IPS-15b (cell line): Measurements from ENCODE around the gene LRRTM3.

ENCODE experiments used
- H3K27me3 ChIP-seq: one replicate; pipeline ENCODE4 v1.6.1; 2013; ENCODE audit warnings: low read length; ENCODE audit not compliant: control insufficient read depth, insufficient read depth
- H3K36me3 ChIP-seq: one replicate; pipeline ENCODE4 v1.6.1; 2013; ENCODE audit warnings: low read length; ENCODE audit not compliant: control insufficient read depth, insufficient read depth
- H3K4me1 ChIP-seq: one replicate; pipeline ENCODE4 v1.6.1; 2013; ENCODE audit warnings: mild to moderate bottlenecking, low read length; ENCODE audit not compliant: control insufficient read depth, insufficient read depth
- H3K4me3 ChIP-seq: one replicate; pipeline ENCODE4 v1.5.1; 2013; ENCODE audit warnings: low read depth, low read length
- H3K9ac ChIP-seq: one replicate; pipeline ENCODE4 v1.6.1; 2013; ENCODE audit warnings: low read depth, mild to moderate bottlenecking, low read length
- H3K9me3 ChIP-seq: one replicate; pipeline ENCODE4 v1.6.1; 2013; ENCODE audit warnings: mild to moderate bottlenecking, low read length; ENCODE audit not compliant: control insufficient read depth, insufficient read depth

LRRTM3 gene

DNA sequence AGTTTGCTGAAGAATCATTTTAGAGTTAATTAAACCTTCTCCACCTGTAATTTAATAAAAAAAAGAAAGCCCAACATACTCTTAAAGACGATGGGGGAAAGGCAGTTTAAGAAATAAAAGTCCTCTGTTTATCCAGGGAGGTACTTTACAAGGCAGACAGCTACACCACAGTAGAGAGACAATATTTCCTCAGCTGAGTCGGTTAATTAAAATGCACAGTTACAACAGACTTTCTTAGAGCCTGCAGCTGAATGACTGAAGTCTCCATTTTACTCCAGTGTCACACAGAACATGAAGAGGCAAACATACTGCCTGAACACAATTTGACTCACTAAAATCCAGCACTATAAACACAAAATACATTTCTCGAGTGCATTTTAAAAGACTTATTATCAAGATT, 15.1 kb downstream of the LRRTM3 start:
- no peaks in the 10 kb centered on the region for H3K4me1 ChIP-seq
- no peak overlapping the region for H3K4me3 ChIP-seq
- H3K9ac ChIP-seq: no peak overlapping the region
- H3K9me3 ChIP-seq: no peaks in the 10 kb centered on the region
- no peaks in the 10 kb centered on the region for H3K36me3 ChIP-seq
- no peaks in the 10 kb centered on the region for H3K27me3 ChIP-seq

GRCh38 chr10:66941491-66941890, 15.7 kb downstream of the LRRTM3 start:
- Histone ChIP-seq H3K4me1 (no peaks in the 10 kb centered on the region), H3K27me3 (no peaks in the 10 kb centered on the region)

GRCh38 chr10:66942407-66942806, 16.6 kb downstream of the LRRTM3 start:
- H3K36me3 ChIP-seq: no peaks in the 10 kb centered on the region
- no peaks in the 10 kb centered on the region for H3K27me3 ChIP-seq
- H3K4me1 ChIP-seq: no peaks in the 10 kb centered on the region
- H3K9me3 ChIP-seq: no peaks in the 10 kb centered on the region
- H3K4me3 ChIP-seq: no peak overlapping the region
- no peak overlapping the region for H3K9ac ChIP-seq

More at GRCh38 chr10:66941491-66941890, 15.7 kb downstream of the LRRTM3 start:
- no peaks in the 10 kb centered on the region for H3K9me3 ChIP-seq
- H3K36me3 ChIP-seq: no peaks in the 10 kb centered on the region
- no peak overlapping the region for H3K4me3 ChIP-seq
- H3K9ac ChIP-seq: no peak overlapping the region

DNA sequence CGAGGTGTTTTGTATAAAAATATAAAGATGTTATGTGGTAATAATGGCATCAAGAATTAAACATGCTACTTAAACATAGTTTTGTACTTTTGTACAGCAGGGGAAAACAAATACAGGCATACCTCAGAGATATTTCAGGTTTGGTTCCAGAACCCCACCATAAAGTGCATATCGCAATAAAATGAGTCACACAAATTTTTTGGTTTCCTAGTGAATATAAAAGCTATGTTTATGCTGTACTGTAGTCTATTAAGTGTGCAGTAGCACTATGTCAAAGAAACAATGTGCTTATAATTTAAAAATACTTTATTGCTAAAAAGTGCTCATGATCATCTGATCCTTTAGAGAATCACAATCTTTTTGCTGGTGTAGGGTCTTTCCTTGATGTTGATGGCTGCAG, 17.8 kb downstream of the LRRTM3 start:
- Histone ChIP-seq H3K9me3 (no peaks in the 10 kb centered on the region), H3K36me3 (no peaks in the 10 kb centered on the region), H3K27me3 (no peaks in the 10 kb centered on the region), H3K9ac (no peak overlapping the region), H3K4me3 (no peak overlapping the region), H3K4me1 (no peaks in the 10 kb centered on the region)

DNA sequence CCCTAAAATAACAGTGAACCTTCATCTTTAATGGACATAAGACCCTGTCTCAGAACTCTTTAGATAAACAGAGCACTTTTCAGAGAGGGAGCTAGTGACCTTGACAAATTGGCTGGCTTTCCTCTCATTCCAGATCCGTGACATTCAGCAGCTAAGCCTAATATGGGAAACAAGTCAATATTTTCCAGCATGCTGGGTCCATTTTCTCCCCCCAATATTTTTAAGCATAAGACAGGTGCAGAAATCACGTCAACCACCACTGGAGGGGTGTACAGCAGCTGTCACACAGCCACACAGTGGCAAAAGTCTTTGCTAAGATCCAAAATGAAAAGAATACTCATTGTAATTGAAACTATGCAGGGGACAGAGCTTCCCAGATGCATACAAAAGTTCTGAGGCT, 26.1 kb downstream of the LRRTM3 start:
- no peaks in the 10 kb centered on the region for H3K9me3 ChIP-seq
- no peaks in the 10 kb centered on the region for H3K36me3 ChIP-seq
- H3K9ac ChIP-seq: no peak overlapping the region
- no peak overlapping the region for H3K4me3 ChIP-seq
- H3K4me1 ChIP-seq: no peaks in the 10 kb centered on the region
- H3K27me3 ChIP-seq: no peaks in the 10 kb centered on the region

- H3K9me3 ChIP-seq: no peaks in the 10 kb centered on the region
- H3K4me1 ChIP-seq: no peaks in the 10 kb centered on the region
- no peak overlapping the region for H3K4me3 ChIP-seq
- no peaks in the 10 kb centered on the region for H3K27me3 ChIP-seq
- no peak overlapping the region for H3K9ac ChIP-seq
- H3K36me3 ChIP-seq: no peaks in the 10 kb centered on the region
These were observed 32.6 kb downstream of the LRRTM3 start for GRCh38 chr10:66958466-66958865.

GRCh38 chr10:66964946-66965345, 39.1 kb downstream of the LRRTM3 start:
- no peaks in the 10 kb centered on the region for H3K36me3 ChIP-seq

GRCh38 chr10:66980246-66980815, 54.5 kb downstream of the LRRTM3 start:
- no peaks in the 10 kb centered on the region for H3K9me3 ChIP-seq
- H3K4me1 ChIP-seq: no peaks in the 10 kb centered on the region
- H3K36me3 ChIP-seq: no peaks in the 10 kb centered on the region
- H3K27me3 ChIP-seq: no peaks in the 10 kb centered on the region
- no peak overlapping the region for H3K9ac ChIP-seq
- H3K4me3 ChIP-seq: no peak overlapping the region

More at GRCh38 chr10:66964946-66965345, 39.1 kb downstream of the LRRTM3 start:
- Histone ChIP-seq H3K4me3 (no peak overlapping the region), H3K9ac (no peak overlapping the region), H3K9me3 (no peaks in the 10 kb centered on the region), H3K4me1 (no peaks in the 10 kb centered on the region), H3K27me3 (no peaks in the 10 kb centered on the region)

DNA sequence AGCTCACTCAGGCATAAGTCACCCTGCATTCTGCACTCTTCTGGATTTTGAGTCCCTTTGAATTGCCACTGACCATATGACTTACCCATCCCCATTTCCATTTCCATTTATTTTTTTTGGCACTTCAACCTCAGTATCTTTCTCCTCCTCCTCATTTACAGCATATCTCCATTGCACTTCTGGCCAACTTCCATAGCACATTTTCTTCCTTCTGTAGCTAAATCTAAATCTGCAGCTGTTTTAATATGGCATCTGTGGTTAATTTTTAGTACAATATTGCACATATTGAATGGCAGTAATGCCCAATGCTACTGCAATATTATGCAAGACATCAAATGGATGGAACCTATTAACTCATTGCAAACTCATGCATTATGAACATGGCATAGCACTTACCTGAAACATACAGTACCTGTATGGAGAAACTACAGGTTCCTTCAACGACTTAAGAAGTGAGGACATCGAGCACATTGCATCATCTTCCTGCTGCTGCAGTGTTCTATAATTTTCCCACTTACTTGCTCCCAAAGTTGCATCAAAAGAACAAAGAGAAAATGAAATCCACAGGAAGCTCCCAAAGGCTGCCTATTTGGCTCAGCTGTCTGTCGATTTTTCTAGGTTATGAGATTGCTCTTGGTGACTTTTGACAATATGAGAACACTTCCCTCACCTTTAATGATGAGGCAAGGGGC, 55.7 kb downstream of the LRRTM3 start:
- H3K9ac ChIP-seq: no peak overlapping the region
- no peaks in the 10 kb centered on the region for H3K27me3 ChIP-seq
- H3K4me3 ChIP-seq: no peak overlapping the region
- H3K36me3 ChIP-seq: no peaks in the 10 kb centered on the region
- no peaks in the 10 kb centered on the region for H3K9me3 ChIP-seq
- no peaks in the 10 kb centered on the region for H3K4me1 ChIP-seq

GRCh38 chr10:66982053-66982420, 56.2 kb downstream of the LRRTM3 start:
- Histone ChIP-seq H3K36me3 (no peaks in the 10 kb centered on the region), H3K4me3 (no peak overlapping the region), H3K27me3 (no peaks in the 10 kb centered on the region), H3K9me3 (no peaks in the 10 kb centered on the region), H3K4me1 (no peaks in the 10 kb centered on the region), H3K9ac (no peak overlapping the region)

- Histone ChIP-seq H3K4me3 (no peak overlapping the region), H3K9me3 (no peaks in the 10 kb centered on the region), H3K4me1 (no peaks in the 10 kb centered on the region), H3K36me3 (no peaks in the 10 kb centered on the region), H3K9ac (no peak overlapping the region), H3K27me3 (no peaks in the 10 kb centered on the region)
These were observed 57.1 kb downstream of the LRRTM3 start for GRCh38 chr10:66982792-66983474.

GRCh38 chr10:66983475-66983818, 57.6 kb downstream of the LRRTM3 start:
- Histone ChIP-seq H3K9me3 (no peaks in the 10 kb centered on the region), H3K9ac (no peak overlapping the region), H3K27me3 (no peaks in the 10 kb centered on the region), H3K4me3 (no peak overlapping the region), H3K4me1 (no peaks in the 10 kb centered on the region), H3K36me3 (no peaks in the 10 kb centered on the region)
